Uterus (tissue), 2 donors: Measurements from ENCODE around the gene S100A13.
"Not testable (repeated sequence)": the region's sequence is repeated elsewhere in the genome, so short reads cannot be mapped to it uniquely, and the experiment has no call there.

ENCODE experiments used
- CTCF ChIP-seq, 4 experiments: fragments of 200-600 bp in 2 of 4; fragments of 450-650 bp in 2 of 4; sonication (generic) in 2 of 4; IDR thresholded peaks; one replicate each; pipeline ENCODE4 v1.5.1; 2016 to 2019; ENCODE audit warnings: antibody characterized with exemption in 4 of 4, mild to moderate bottlenecking in 2 of 4, moderate library complexity in 1 of 4
- POLR2A ChIP-seq, 2 donors: fragments of 450-650 bp; IDR thresholded peaks; one replicate each; pipeline ENCODE4 v1.6.1; 2016; ENCODE audit warnings: antibody characterized with exemption in 2 of 2, mild to moderate bottlenecking in 1 of 2, moderate library complexity in 1 of 2

GRCh38 chr1:153583514-153583913 lies 43.8 kb downstream of the S100A13 start:
- not testable (repeated sequence) for TF ChIP-seq CTCF, POLR2A (IDR thresholded peaks at IDR 0.05)
